HG03103 (cell line): ENCODE results near the gene AHNAK.

Experiments
- ATAC-seq: cut with Tn5 transposase; IDR thresholded peaks from one replicate; pipeline ENCODE4 v1.9.1; 2021; ENCODE audit warnings: low read depth; ENCODE audit not compliant: unreplicated experiment

The AHNAK gene

DNA sequence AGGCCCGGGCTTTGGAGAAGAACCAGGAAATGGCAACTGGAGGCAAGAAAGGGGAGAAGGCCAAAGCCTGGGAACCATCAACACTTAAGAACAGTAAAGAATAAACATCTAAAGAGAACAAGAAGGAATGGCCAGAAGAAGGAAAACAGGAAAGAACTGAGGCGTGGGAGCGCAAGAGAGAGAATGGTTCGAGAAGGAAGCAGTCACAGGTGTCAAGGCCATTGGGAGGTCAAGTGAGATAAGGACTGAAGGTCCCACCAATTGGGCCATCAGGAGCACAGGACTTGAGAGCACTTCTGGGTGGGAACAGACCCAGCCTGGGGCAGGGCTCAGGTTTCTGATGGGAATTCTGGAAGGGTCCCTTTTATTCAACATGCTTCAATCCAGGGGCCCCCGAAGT lies 128.5 kb downstream of the AHNAK start:
- ATAC-seq = no peak

DNA sequence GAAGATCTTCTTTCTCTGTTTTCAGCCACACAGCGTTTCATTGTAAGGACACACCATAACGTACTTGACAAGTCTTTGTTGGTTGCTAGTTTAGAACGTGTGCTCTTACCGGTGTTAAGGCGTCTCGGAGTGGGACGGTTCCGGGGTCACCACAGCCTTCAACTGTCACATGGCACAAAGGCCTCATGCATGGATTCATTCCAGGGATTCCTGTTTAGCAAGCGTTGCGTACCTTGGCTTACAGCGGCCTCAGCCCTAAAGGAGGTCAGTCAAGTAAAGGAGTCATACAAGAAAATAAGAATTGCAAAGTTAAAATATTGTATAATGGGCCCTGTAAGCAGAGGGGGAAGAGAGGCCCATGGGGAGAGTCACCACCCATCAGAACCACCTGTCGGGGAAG lies 130.0 kb downstream of the AHNAK start:
- ATAC-seq = no peak

DNA sequence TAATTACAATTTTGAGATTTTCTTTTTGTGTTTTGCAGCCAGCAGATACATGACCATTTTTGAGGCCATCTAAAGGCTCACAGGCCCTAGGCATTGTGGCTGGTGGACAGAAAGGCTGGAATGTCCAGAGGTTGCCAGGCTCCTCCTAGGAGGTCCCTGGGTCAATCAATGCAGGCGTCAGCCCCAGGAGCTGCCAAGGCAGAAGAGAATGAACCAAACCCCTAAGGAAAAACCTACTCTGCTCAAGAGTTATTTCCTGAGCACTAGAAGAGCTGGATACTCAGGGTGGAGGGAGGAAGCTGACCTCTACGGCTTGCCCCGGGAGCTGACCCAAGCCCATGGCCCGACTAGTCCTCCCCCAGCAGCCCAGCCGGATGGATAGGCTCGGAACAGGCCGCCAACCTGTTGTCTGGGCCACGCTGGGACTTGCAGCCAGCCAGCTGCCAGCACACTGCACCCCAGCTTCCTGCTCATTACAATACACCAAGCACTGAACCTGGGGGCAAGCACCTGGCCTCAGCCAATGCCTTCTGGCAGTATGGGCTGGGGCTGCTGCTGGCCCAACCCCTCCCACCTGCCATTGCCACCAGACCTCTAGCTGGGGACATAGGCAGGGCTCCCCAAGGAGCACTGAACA lies 133.4 kb downstream of the AHNAK start:
- no peak for ATAC-seq

DNA sequence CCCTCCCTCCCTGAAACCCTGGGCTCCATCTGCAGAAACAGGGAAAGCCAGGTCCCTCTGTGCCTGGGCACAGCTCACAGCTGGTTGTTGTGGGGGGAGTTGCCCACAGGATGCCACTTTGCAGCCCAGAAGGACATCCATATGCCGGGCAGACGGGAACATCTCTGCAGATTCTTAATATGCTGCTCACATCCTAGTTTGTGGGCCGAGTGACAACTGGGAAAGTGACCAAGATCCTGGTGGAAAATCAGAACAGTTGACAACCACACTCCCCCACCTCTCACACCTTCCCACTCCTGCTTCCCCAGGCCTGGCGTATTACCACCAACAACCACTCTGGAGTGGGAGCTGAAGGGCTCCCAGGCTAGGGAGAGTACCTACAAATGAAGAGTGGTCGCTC lies 135.1 kb downstream of the AHNAK start:
- no peak for ATAC-seq

DNA sequence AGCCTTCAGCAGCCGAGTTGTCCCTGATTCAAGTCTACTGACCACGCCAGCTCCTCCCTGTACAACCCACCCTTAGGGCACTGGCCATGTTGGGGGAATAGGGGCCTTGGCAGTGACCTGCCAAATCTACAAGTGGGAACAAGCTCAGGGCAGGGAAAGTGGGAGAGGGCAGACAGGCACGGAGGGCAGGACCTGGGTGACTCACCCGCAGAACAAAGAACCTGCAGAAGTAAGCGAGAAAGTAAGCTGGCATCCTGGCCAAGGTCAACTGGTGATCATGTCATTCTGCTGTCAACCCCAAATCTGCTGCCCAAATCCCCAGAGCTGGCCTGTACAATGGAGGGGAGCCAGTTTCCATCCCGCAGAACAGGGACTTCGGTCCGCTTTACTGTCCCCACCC lies 135.6 kb downstream of the AHNAK start:
- no peak for ATAC-seq

DNA sequence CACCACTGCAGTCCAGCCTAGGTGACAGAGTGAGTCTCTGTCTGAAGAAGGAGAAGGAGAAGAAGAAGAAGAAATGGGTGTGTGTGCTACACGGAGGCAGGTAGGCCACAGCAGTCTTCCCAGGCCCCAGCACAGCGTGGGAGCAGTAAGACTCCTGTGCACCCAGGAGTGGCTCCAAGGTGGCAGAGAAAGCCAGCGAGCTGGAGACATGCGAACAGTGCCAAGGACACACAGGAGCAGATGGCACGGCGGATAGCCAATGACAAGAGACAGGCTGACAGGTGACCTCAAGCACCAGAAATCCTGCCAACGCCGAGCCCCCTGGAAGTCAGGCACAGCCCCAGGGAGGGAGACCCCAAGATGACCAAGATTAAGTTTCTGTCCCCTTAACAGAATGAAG lies 136.8 kb downstream of the AHNAK start:
- ATAC-seq = no peak

DNA sequence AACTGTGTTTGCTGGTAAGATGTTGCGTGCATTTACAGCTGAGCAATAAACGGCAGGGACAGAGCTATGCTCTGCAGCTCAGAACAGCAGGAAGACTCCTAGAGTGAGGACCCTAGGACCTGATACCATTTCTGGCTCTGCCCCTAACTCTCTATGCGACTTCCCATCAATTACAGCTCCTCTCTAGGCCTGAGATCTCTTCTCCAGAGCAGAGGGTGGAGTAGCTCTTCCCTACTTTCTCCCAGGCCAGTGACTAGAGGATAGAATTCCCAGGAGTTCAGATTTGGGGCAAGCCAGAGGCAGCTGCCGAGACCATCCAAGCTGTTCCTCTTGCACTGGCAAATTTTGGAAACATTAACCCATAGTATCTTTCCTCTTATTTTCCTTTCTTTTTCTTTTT lies 140.6 kb downstream of the AHNAK start:
- no peak for ATAC-seq

DNA sequence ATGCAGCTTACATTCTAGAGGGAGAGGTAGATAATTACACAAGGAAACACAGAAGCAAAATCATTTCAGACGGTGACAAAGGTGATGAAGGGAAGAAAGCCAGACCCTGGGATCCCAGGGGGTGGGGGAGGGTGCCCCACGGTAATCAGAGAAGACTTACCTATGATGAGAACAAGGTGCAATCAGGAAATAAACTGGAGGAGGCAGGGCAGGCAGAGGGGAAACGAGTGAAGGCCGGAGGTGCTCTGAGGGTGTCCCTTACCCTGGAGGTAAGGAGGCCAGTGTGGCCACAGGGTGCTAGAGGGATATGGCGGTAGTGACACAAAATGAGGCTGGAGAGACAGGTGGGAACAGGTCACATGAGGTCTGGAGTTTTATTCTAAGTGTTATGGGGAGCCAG lies 141.7 kb downstream of the AHNAK start:
- no peak for ATAC-seq

DNA sequence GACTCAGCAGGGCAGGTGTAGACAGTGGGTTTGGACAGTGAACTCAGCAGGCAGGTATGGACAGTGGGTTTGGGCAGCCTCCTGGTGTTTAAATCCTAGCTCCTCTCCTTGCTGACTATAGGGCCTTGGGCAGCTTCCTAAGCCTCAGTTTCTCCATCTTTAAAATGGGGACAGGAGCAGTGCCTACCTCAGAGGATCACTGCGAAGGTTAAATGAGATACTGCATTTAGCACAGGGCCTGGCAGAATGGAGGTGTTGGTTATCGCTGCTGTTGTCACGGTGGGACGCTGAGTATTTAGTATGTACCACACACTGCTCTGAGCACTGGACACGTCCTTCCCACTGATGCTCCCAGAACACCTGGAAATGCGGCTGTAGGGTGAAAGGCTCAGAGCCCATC lies 142.2 kb downstream of the AHNAK start:
- ATAC-seq = no peak

DNA sequence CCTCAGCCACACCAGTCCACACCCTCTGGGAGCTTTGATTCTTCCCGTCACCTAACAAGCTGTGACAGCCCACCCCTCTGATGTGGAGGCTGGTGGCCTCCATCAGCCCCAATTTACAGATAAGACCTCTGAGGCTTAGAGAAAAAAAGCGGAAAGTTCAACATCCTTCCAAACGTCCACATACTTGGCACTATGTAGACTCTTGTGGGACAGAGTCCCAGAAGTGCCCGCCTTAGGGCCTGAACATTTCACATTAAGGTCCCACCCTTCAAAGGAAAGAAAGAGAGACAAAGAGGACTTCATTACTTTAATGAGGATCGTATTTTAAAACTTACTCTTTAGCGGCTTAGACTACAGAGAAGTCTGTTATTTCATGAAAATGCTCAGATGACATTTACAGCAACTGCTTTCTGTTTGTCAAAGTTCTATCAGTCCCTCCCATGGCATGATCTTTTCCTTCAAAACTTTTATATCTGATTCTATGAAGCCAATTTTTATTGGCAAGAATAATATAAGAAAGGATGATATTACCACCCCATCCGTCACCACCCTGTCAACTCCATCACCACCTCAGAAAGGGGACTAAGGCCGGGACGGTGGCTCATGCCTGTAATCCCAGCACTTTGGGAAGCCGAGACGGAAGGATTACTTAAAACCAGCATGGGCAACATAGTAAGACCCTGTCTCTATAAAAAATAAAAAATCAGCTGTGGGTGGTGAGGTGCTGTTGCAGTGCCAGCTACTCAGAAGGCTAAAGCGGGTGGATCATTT lies 143.5 kb downstream of the AHNAK start:
- ATAC-seq = no peak

DNA sequence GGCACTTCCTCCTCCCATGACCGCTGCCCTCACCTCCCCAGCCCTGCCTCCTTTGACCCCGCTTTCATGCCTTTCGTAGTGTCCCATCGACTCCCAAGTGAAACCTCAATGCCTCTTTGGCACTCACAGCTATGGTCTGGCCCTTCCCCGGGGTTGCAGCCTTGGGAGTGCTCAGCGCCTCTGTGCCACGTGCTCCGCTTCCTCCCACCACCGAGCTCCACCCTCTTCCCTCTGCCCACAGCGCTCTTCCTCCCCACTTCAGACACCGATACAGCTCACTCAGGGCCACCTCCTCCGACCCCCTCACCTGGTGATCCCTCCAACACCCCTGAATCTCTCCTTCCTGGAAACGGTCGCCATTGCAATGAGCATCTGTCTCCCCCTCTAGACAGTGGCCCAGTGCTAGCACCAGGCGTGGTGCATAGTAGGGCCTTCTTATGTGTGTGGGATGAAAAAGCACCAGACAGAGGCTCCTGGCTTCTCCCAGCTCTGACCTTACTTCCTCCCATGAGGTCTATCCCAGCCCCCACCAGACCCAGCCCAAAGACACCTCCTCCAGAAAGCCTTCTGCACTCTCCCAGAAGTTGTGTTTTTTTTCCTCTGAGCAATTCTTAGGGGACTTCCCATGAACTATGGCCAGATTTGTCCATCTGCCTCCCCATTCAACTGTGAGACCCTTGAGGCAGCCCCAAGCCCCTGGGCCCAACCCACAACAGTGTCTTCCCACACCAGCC lies 144.2 kb downstream of the AHNAK start:
- ATAC-seq = no peak

DNA sequence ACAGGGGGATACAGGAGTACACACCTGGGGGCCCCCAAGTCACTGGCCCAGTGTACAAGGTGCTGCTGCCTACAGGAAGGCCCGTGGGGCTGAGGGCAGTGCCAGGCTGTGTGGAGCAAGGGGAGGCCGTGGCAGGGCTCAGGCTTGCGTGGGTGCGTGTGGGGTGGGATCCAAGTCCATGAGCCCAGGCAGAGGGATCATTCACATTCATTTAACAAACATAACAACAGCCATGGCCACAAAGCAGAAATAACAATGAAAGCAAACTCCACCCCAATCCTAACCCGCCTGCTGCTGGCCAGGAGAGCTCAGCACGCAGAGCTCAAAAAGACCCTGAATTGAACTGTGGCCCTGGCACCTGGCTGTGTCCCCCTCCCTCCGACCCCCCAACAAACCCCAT lies 144.8 kb downstream of the AHNAK start:
- ATAC-seq = no peak

DNA sequence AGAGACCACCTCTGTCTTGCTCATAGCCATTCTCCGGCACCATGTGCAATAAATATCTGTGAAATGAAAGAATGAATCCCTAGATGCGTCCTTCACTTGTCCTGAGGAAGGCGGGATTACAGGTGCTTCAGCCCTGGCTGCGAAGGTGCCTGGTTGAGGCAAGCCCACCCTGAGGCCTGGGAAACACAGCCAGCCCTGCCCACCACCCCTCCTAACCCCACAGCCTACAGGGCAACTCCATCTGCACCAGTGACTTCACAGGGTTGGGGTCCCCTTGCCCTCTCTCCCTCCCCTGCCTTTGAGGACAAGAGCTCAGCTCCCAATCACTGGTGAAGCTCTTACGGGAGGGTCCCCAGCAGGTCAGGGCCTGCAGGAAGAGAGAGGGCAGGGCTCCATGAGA lies 145.2 kb downstream of the AHNAK start:
- no peak for ATAC-seq

DNA sequence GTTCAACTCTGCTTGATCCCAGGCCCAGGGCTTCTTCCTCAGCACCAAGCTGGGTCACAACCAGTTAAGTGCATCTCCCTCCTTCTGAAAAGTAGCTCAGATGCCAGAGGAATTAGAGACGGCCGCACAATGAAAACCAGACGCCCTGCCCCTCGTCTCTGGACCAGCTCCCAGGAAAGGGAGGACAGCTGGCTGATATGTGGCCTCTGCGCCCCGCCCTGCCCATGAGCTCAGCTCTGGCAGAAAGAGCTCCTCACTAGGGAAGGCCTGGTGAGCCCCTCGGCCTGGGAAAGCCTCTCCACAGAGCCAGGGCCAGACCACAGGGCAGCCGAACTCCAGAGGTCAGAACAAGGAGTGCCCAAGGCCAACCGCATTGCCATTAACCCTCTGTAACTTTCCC lies 145.8 kb downstream of the AHNAK start:
- ATAC-seq = no peak

DNA sequence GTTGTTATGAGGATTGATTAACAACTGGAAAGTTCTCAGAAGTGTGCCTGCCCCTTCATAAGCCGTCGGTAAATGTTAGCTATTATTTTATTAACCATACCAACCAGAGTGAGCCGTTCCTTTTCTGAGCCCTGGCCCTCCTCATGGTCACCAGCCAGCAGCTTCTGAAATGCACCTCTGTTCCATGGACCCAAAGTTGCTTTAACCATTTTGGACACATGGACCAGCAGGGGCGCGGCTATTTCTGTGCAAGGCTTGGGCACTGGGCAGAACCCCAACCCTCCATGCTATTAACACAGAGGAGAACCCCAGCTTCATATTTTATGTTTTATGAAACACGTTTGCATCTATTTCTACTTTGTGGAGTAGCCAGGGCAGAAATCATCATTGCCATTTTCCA lies 146.3 kb downstream of the AHNAK start:
- no peak for ATAC-seq

DNA sequence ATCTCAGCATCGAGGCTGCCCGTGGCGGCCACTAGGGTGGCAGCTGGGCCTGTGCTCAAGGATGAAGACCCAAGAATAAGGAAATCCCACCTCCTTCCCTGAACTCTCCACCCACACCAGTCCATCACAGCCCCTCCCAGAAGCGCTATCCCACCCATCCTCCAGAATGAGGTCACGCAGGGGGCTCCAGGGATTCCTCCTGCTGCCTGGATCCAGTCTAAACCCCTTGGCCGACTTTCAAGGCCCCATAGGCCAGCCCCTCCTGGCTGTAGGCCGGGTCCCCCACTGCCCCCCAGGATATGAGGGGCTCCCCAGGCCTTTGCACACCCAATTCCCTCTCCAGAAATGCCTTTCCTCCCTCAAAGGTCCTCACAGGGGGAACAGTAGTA lies 146.7 kb downstream of the AHNAK start:
- ATAC-seq = no peak

DNA sequence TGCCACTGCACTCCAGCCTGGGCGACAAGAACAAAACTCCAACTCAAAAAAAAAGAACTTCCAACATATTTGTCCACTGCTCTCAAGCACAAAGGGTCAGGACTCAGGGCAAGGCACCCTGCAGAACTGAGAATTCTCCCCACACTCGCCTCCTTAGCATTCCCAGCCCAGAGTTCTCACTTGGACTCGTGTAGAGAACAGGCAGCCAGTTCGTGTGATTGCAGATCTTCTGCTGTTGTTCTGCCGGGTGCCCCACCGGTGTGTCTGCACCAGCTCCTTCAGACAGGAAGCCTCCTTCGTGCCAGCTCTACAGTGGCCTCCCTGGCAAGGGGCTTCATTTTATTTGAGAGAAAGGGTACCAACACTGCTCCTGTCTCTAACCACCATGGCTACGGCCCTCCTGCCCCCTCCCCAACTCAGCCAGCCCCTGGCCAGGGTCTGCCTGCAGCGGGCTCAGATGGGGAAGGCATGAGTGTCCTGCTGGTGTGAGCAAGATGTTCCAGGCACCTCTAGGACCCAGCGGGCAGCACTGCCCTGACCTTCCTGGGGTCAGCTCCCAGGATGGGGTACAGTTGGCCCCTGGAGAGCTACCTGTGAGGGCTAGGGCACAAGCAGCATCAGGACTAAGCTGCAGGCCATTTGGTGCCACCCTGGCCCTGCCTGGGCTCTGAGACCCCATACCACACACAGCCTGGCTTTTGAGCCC lies 147.3 kb downstream of the AHNAK start:
- no peak for ATAC-seq

DNA sequence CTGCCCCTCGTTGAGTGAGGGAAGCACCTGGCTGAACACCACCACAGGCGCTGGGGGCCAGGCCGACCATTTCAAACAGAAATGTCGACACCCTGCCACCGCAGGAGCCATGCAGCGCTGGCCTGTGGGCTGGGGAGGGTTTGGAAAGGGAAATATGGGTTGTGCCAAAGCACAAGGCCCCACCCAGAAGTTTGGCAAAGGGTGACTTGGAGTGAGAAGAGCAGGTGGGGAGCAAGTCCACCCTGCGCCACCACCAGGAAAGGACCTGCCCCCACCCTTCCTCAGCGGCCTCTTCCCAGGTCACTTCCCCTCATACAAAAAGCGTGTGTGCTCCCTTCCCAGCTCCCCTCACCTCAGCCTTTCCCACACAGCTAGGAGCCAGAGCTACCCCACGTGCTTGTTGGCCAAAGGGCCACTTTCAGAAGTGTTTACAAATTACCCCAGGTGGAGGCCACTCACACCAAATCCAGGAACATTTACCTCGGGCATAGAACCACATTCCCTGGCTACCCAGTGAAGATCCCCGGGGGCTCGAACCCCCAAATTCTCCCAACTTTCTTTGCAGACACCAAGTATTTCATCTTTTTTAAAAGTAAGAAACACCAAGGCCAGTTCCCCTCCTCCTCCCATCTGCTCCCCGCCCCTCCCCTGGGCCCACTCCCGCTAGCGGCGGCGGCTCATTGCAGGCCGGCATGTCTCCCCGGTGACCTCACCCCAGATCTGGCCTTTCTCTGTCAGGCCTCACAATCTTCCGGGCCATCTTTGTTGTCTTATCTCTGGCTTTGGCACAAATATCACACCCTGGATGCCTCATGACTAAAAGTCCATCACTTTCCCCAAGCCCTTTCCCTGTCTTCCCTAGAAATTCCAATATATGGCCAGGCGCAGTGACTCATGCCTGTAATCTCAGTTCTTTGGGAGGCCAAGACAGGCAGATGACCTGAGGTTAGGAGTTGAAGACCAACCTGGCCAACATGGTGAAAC lies 148.3 kb downstream of the AHNAK start:
- no peak for ATAC-seq

DNA sequence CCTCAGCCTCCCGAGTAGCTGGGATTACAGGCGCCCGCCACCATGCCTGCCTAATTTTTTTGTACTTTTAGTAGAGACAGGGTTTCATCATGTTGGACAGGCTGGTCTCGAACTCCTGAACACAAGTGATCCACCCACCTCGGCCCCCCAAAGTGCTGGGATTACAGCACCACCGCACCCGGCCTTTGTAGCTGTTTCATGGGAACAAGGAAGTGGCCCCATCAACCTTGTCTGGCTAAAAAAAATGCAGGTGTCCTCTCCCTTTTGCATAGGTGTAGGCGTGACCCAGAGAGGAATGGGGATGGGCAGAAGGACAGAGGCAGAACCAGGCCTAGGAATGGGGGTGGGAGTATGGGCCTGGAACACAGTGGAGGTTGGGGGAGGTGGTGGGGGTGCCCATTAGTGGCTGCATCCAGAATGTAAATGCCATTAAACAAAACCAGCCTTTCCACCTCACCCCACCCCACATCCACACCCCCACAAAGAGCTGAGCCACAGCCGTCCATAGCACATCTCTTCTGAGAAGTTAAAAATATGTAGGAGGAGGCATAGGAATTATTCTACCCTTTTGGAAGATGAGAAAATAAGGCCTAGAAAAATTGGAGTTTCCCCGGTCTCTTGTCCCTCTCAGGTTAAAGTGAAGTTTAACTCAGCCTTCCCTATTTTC lies 150.6 kb downstream of the AHNAK start:
- no peak for ATAC-seq
